GM18907 (cell line): ENCODE results near the gene EGLN2.
A peak's percentile ranks its signal among the peaks of the same experiment; 100 is the strongest.
"Not testable (repeated sequence)": the region's sequence is repeated elsewhere in the genome, so short reads cannot be mapped to it uniquely, and the experiment has no call there.

Experiments used
- ATAC-seq: cut with Tn5 transposase; IDR thresholded peaks from one replicate; pipeline ENCODE4 v1.9.1; 2021; ENCODE audit warnings: mild to moderate bottlenecking, moderate library complexity; ENCODE audit not compliant: unreplicated experiment

Gene EGLN2

DNA sequence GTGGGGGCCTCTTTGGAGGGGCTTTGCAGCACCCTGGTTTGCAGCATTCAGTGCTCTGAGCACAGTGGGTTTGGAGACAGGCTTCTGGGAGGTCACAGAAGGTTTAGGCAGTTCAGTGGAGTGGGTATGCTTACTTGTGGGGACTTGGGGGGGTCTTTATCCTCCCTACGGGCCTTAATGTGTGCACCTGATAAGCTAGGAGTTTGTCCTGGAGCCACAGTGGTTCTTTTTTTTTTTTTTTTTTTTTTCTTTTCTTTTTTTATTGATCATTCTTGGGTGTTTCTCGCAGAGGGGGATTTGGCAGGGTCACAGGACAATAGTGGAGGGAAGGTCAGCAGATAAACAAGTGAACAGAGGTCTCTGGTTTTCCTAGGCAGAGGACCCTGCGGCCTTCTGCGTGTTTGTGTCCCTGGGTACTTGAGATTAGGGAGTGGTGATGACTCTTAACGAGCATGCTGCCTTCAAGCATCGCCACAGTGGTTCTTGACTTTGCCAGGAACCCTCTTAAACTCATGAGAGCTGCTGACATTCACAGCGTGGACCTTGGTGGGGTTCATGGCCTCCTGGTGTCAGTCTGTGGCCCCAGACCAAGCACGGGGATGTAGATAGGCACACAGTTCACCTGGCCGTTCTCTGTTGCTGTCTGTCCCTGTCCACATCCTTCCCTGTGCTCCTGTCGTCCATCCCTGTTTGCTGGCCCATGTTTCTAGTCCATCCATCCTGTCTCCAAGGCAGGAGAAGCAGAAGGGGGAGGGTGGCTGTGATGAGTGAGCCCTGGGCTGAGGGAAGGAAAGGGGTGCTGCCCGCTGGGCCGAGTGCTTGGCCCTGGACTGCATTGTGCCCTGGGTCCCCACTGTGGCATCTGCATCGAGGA is 2.7 kb downstream of the EGLN2 start:
- ATAC-seq, result no peak

DNA sequence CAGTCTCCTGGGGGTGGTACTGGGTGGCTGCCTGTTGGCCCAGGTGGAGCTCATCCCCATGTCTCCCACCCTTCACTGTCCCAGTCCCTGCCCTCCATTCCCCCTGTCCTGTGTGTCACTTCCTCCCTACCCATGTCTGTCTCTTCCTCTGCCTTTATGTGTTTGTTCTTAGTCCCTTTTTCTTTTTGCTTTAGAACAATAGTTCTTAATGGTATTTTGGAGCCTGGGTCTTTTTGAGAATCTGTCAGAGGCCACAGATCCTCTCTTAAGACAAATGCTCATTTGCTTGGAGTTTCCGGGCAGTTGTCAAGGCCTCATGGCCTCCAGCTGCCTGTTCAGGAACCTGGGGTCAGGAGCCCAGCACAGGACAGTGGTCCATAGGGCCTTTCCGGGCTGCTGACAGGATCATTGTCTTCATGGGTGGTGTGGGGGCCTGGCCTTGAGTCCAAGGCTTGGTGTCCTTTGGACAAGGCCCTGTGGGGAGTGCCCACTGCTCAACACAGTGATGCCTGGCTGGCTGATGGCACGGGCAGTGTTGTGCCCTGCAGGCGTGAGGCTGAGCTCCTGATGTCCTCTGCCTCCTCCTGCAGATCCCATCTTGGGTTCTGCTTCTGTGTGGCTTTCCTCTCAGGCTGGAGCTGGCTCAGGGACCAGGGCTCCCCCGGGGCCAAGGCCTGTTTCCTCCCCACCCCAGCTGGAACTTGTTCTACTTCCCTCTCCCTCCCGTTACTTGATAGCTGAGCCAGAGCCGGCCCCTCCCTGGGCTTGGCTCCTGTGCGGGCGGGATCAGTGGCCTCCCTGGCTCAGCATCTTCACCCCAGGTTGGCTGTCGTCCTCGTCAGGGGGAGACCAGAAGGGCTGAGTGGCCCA is 3.5 kb downstream of the EGLN2 start:
- ATAC-seq, result no peak

DNA sequence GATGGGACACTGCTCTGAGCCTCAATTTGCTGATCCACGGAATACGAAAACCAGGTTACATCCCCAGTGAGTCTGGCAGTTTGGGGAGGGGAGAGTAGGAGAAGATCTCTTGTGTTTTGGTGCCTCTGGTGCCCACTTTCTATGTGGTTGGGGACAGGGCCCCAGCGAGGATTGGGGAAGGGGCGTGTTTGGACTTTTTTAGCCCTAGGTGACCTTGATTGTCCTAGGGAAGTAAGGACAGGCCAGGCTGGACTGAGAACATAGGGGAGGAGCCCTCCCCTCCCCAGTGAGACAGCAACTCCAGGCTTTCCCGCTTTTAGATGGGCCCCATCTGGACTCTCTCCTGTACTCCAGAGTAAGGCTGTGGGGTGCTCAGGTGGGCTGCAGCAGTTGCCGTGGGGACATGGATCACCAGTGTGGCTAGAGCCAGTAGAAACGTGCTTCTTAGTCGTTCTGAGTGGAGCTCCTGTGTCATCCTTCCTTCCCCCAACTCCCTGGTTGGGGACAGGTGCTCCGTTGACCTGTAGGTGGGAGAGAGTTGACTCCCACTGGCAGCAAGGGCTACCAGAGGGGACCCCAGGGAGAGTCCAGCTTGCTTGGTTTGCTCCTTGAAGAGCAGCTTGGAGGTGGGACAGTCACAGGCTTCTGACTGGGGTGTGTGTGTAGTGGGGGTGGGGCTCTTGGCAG is 4.3 kb downstream of the EGLN2 start:
- ATAC-seq, result no peak

DNA sequence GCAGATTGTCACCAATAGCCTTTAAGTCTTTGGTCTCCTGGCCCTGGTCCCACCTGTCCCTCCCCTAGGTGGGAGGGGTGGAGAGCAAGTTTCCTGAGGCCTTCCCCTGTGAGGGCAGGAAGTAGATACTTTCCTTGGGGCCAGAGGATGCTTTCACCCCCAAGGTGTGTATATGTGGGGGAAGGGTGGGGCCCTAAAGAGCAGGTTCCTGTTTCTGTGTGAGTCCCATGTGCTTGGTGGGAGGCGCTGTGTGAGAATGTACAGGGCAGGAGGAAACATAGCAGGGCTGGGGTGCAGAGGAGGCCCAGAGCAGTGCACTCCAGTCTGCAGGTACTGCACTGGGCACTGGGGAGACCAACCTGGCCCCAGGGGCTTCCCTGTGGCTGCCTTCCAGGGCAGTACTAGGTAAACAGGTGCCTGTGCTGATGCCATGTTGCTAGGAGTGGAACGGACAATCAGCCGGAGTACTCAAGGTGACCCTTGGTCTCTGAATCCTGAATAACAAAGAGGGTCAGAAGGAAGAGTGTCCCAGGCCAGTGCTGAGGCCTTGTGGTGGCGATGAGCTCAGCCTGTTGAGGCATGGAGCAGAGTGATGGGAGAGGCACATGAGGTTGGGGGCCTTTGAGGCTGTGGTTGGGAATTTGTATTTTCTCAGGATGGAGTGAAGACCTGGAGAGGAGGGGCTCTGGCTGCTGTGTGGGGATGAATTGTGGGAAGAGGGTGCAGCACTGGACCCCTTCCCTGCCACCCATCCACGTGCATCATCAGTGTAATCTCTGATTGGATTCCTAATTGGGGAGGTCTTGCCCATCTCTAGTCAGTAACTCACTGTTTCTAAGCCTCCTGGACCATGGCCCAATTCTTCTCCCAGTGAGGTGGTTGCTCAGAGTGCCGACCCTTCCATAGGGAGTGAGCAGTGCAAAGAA is 5.1 kb downstream of the EGLN2 start:
- ATAC-seq, result no peak

DNA sequence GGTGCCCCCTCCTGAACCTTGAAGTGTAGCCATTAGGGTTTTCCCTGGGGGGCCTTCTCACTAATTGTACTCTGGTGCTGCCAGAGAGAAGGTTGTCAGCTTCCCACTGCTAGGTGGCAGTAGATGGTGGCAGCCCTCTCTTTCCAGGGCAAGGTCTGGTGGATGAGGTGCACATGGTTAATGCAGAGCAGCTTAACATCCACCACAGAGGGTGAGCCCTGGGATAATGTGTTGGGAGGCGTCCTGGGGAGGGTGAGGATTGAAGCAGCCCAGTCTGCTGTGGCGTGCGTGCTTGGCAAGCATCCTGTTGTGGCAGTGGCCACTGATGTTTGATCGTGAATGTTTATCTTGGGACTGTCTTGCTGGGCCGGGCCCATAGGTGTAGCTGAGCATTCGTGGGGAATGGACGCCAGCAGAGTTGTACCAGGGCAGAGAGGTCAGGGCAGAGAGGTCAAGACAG is 5.8 kb downstream of the EGLN2 start:
- ATAC-seq, result no peak

DNA sequence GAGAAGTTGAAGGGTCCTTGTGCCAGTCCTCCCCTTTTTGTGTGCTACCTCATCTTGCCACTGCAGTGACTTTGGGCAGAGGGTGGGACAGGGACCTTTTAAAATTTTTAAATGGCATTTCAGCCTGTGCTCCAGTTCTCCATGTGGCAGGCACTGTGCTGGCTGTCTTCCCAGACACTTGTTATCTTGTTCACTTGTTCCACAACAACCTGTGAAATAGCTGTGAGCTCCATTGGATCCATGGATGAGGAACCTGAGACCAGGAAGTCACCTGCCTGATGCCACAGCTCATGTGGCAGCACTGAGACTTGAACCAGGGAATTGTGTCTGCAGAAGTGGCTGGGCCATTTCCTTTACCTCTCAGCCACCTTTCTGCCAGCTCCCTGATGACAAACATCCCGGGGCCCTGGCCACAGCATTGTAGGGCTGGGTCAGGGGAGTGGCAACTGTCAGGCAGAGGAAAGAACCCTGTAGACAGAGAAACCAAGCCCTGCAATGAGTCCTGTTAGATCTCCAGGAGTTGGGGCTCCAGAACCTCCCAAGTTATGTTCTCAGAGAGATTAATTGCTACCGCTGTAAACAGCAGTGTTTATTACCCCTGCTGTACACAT is 6.4 kb downstream of the EGLN2 start:
- no peak for ATAC-seq

DNA sequence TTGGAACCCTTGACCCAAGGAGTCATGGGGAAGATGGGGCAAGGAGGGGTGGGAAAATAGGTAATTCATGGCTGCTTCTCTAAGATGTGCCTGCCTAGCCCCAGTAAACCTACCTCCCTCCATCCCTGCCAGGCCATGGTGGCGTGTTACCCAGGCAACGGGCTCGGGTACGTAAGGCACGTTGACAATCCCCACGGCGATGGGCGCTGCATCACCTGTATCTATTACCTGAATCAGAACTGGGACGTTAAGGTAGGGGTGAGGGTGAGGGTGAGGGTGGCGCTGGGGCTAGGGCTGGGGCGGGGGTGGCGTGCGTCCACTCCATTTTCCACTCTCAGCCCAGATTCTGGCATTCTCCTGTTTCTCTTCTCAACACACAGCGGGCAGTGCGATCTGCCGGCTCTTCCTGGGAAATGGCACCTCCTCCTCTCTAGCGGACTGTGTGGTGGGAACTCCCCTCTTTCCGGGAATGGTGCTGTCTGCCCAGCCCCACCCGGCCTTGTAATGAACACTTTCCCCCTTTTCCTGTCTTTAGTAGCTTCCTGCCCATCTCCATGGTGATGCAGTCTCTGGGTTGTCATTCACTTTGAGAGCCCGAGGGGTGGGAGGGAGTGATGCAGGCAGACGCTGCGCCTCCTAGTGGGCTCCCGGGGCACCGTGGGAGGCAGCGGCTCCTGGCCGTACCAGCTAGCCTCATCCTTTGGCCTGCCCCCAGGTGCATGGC is 7.6 kb downstream of the EGLN2 start:
- no peak for ATAC-seq

DNA sequence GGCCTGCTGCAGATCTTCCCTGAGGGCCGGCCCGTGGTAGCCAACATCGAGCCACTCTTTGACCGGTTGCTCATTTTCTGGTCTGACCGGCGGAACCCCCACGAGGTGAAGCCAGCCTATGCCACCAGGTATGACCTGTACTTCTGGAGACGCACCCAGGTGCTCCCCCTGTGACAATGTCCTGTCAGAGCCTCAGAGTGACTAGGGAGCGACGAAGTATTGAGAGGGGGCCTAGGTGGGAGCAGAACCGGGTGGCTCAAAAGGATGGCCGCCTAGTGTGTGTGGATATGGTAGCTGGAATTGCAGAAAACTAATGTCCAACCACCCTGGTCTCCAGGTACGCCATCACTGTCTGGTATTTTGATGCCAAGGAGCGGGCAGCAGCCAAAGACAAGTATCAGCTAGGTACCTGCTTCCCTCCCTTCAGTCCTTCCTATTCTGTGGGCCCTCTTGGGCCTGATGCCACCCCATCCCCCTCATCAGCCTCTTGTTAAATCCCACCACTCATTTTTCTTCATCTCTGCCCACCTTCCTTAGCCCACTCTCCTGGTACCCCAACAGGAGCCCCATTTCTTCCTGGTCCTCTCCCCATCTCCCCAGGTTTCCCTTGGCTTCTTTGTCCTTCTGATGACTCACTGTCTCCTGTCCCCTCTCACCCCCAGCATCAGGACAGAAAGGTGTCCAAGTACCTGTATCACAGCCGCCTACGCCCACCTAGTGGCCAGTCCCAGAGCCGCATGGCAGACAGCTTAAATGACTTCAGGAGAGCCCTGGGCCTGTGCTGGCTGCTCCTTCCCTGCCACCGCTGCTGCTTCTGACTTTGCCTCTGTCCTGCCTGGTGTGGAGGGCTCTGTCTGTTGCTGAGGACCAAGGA is 8.4 kb downstream of the EGLN2 start:
- no peak for ATAC-seq

DNA sequence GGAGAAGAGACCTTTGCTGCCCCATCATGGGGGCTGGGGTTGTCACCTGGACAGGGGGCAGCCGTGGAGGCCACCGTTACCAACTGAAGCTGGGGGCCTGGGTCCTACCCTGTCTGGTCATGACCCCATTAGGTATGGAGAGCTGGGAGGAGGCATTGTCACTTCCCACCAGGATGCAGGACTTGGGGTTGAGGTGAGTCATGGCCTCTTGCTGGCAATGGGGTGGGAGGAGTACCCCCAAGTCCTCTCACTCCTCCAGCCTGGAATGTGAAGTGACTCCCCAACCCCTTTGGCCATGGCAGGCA is 9.0 kb downstream of the EGLN2 start:
- ATAC-seq, result no peak

DNA sequence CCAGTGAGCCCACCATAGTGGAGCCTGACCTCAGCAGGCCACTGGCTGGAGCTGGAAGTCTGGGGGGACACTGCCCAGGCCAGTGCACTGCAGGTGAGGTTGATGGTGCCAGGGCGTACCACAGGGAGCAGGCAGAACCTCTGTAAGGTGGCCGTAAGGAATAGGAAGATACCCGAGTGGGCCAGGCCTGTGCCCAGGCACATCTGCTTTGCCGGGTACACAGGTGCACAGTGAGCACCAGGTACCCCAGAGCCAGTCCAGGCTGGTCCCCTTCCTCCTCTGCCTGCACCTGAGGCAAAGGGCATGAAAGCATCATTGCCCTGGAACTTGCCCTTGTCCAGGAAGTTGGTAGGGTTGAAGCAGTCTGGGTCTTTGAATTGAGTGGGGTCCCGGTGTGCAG is 9.5 kb downstream of the EGLN2 start:
- ATAC-seq, result no peak

DNA sequence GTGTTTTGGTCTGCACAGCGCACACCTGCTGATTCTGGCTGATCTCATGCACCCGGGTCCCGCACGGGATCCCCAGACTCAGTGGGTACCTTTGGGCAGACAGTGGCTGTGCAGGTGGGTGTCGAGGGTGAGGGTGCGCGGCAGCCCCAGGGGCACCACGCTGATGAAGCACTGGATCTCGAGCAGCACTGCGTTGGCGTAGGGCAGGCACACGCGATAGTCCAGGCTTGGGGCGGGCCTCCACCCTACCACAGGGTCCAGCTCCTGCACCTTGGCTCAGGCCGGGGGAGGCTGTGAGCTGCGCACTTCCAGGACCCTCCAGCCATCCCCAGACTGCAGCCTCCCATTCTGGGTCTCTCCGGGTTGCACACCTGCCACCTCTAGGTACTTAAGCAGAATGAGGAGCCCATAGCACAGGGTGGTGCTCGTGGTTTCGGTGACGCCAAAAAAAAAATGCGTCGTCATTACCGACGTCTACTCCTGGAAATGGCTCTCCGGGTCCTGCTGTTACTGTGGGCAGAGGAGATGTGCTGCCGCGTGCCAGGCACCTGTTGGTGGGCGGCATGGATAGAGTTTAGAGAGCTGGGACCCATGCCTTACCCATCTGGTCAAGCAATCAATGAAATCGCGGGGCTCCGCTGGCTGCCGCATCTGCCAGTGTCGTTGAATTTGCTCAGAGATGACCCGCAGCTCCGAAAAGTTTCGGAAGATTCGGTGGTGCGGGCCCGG is 10.5 kb downstream of the EGLN2 start:
- no peak for ATAC-seq

DNA sequence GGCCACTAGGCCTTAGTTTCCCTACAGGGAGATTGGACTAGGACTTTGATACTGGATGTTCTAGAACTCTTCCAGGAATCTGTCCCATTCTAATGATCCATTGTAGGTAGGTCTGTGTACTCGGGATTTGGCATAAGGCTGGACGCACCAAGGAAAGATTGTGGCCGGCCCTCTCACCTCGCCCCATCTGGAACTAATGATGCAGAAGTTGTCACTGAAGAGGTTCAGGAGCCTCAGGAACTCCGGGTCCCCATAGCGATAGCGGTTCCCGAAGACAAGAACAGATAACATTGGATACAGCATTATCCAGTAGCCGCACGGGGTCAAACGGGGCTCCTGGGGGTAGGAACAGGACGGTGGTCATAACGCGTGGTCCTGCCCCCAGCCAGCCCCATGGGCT is 11.2 kb downstream of the EGLN2 start:
- no peak for ATAC-seq

DNA sequence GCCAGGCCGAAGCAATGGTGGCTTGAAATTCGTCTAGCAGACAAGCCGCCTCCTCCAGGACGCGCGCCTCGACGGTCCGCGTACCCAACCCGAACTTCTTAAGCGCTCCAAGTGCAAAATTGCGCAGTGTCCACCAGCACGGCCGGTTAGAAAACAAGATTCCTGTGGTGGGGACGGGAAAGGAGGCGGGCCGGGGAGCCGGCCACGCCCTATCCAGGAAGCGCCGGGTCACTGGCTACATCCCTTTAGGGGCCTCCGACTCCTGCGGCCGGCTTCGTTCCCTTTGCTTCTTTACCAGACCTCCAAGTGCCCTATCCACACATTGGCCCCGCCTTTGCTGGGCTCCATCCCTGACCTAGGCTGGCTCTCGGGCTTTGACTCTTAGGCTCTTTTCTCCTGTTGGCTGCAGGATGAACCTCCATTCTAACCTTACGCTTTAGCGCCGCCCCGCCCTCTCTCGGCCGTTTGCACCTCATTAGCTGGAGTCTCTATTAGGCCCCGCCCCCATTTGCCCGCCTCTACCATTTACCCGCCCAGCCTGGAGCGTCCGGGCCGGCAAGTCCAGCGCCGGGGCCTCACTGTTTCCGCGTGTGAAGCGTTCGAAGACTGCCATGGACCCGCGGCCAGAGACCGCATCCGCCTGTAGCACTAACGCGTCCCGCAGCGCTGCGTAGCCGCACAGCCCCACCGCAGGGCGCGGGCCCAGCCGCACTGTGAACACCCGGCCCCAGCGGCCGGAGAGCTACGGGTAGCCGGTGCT is 11.8 kb downstream of the EGLN2 start:
- peak; percentile 57 for ATAC-seq

DNA sequence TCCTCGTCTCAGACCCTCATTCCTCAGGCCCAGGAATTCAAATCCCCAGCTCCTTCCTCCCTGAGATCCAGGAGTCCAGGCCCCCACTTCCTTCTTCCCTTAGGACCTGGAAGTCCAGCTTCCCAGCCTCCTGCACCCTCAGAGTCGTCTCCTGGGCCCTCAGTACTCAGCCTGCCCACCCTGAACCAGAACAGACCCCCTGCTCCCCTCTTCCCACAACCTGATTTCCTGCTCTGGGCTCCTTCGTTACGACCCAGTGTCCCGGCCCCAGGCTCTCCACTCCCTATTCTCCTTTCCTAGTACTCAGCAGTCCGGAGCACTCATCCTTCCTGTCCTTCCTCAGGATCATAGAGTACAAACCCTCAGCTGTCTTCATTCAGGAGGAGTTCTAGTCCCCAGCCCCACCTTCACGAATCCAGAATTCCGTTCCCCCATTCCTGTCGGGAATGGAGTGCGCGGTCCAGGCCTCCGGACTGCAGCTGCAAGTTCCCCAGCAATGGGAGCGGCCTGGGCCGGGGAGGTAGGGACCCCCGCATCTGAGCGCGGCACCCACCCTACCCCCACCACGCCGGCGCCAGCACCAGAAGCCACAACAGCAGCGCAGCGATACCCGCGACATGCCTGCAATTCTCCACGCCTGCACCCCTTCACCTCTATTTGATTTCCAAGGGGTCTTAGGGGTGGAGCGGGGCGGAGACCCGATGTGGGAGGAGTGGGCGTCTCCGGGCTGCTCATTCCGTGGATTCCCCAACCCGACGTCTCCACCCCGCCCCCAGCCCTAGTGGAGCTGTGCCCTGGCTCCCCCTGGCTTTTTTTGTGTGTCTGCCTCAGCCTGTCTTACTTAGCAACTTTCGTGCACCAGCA is 12.7 kb downstream of the EGLN2 start:
- ATAC-seq, result no peak

DNA sequence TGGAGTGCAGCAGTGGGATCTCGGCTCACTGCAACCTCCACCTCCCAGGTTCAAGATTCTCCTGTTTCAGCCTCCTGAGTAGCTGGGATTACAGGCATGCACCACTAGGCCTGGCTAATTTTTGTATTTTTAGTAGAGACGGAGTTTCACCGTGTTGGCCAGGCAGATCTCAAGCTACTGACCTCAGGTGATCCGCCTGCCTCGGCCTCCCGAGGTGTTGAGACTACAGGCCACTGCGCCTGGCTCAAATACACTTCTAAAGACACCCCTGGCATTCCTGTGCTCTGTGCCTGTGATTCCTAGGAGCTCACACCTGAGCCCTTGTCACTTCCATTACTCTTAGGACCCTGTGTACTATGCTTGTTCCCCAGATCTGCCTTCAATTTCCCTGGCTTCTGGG is 13.6 kb downstream of the EGLN2 start:
- not testable (repeated sequence) for ATAC-seq

DNA sequence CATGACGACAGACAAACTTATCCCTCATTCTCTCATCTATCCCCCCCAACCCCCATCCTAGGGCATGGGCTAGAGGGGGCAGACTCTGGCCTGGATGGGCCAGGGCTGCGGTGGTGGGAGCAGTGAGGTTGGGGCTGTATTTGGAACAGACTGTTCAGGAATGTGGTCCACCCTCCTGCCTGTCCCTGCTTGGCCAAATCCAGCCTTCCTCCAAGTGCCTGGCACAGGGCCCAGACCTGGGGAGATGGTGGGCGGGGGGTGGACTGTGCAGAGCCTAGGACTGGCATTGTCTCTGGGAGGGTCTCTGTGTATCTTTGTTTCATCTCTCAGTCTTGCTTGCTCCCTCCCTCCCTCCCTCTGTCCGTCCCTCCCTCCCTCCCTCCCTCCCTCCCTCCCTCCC is 14.2 kb downstream of the EGLN2 start:
- ATAC-seq, result no peak
